Tibial nerve (tissue), 4 donors: ENCODE measurements around the gene RTP3. TPM values are rescaled to one million over a fixed set of nuclear protein-coding genes. Genes with fewer than 3 reads are reported as not detected.
"Not testable (repeated sequence)": the region's sequence is repeated elsewhere in the genome, so short reads cannot be mapped to it uniquely, and the experiment has no call there.

Source experiments
- DNase-seq, 2 donors: peaks; one replicate each; pipeline ENCODE4 v3.0.0-alpha.2; 2019; ENCODE audit warnings: low spot score in 2 of 2
- H3K27ac ChIP-seq, 4 donors: fragments of 200-600 bp; sonication (generic) in 3 of 4; one replicate each; pipeline ENCODE4 v1.5.1; 2017 to 2019; ENCODE audit warnings: mild to moderate bottlenecking in 1 of 4
- H3K27me3 ChIP-seq, 2 donors: fragments of 200-600 bp; sonication (generic) in 1 of 2; one replicate each; pipeline versions ENCODE4 v1.5.1 to v1.6.0; 2017 to 2019
- H3K36me3 ChIP-seq, 3 donors: fragments of 200-600 bp; sonication (generic); one replicate each; pipeline ENCODE4 v1.5.1; 2018 to 2019
- H3K4me1 ChIP-seq, 4 donors: fragments of 200-600 bp; sonication (generic) in 3 of 4; one replicate each; pipeline ENCODE4 v1.5.1; 2017 to 2019
- H3K4me3 ChIP-seq, 4 donors: fragments of 200-600 bp; sonication (generic) in 3 of 4; one replicate each; pipeline ENCODE4 v1.5.1; 2017 to 2019; ENCODE audit warnings: mild to moderate bottlenecking in 1 of 4, moderate library complexity in 1 of 4
- H3K9me3 ChIP-seq, 4 donors: fragments of 200-600 bp; sonication (generic) in 3 of 4; one replicate each; pipeline ENCODE4 v1.5.1; 2017 to 2019
- CTCF ChIP-seq, 5 experiments: fragments of 200-600 bp in 3 of 5; fragments of 450-650 bp in 2 of 5; sonication (generic) in 3 of 5; IDR thresholded peaks; one replicate each; pipeline ENCODE4 v1.5.1; 2016 to 2019; ENCODE audit warnings: antibody characterized with exemption in 5 of 5, mild to moderate bottlenecking in 3 of 5, moderate library complexity in 2 of 5
- EP300 ChIP-seq, 2 donors: sonication (generic); formaldehyde crosslinking; IDR thresholded peaks; one replicate each; pipeline ENCODE4 v1.6.1; 2017; ENCODE audit warnings: antibody characterized with exemption in 2 of 2, mild to moderate bottlenecking in 1 of 2
- POLR2A ChIP-seq, 2 donors: fragments of 450-650 bp; IDR thresholded peaks; one replicate each; pipeline ENCODE4 v1.6.1; 2017; ENCODE audit warnings: antibody characterized with exemption in 2 of 2, mild to moderate bottlenecking in 2 of 2, moderate library complexity in 2 of 2
- WGBS, 2 donors: methylation state at CpG; one replicate each; pipeline ENCODE4 v1.1.5; 2018; 5-methylcytosine and 5-hydroxymethylcytosine counted together
- total RNA-seq, 4 donors: library from RNA; depleted of rRNA; stranded (reverse); fragments of >200 nt; gene quantifications; one replicate each; pipeline ENCODE4 v1.1.0, GENCODE V29; 2016

RTP3 gene
- total RNA-seq, 4 donors from 2014 or later = not detected

DNA sequence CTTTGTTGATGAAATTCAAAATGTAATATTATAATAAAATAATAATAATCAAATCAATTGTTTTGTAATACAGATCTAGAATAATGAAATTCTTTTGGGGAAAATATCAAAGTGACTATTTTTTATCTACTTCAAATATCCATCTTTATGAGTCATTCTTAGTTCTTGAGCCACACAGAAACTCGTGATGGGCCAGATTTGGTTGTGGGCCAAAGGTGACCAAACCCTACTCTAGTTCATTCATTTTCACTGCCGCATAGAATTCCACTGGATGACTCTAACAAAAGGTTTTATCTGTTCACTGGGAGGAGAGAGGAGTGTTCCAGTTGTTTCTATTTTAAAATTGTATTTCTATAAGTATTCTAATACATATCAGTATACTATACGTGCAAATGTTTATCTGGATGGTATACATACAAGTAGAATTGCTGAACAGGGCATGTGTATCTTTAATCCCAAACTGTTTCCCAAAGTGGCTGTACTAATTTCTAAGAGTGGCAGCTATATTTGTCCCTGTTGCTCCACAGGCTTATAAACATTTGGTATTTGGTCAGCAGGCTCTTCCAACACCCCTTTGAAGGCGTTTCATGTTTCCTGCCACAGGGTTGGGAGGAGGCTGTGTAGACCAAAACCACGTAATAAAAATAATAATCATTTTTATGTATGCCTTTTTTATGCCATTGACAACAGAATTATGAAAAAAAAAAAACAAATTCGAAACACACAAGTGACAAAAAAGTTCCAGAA lies 7.3 kb upstream of the RTP3 start:
- no peak overlapping the region for H3K4me3 ChIP-seq
- no peaks in the 10 kb centered on the region for H3K9me3 ChIP-seq
- DNase-seq = no peak
- H3K27ac ChIP-seq = no peak overlapping the region
- 74% methylated on average over 6 of the region's 6 CpGs for WGBS, 2 donors
- no peak for TF ChIP-seq CTCF (IDR thresholded peaks at IDR 0.05)
- TF ChIP-seq EP300 (IDR thresholded peaks at IDR 0.05) = no peak
- no peak for TF ChIP-seq POLR2A (IDR thresholded peaks at IDR 0.05)
- H3K36me3 ChIP-seq = no peaks in the 10 kb centered on the region
- peaks cover 0 to 4% of the 10 kb centered on the region in 2 donors for H3K27me3 ChIP-seq
- peaks cover 0 to 6% (median 5%) of the 10 kb centered on the region in 4 donors for H3K4me1 ChIP-seq

GRCh38 chr3:46491089-46492070 lies 6.4 kb upstream of the RTP3 start:
- no peak for DNase-seq
- H3K36me3 ChIP-seq = no peaks in the 10 kb centered on the region
- H3K4me3 ChIP-seq = no peak overlapping the region
- TF ChIP-seq CTCF (IDR thresholded peaks at IDR 0.05) (no peak), EP300 (IDR thresholded peaks at IDR 0.05) (no peak), POLR2A (IDR thresholded peaks at IDR 0.05) (no peak)
- H3K27me3 ChIP-seq = peaks cover 0 to 4% of the 10 kb centered on the region in 2 donors
- H3K9me3 ChIP-seq = no peaks in the 10 kb centered on the region
- 71 to 75% methylated on average over 11 of the region's 11 CpGs for WGBS, 2 donors
- H3K4me1 ChIP-seq = peaks cover 0 to 6% (median 5%) of the 10 kb centered on the region in 4 donors
- H3K27ac ChIP-seq = no peak overlapping the region

DNA sequence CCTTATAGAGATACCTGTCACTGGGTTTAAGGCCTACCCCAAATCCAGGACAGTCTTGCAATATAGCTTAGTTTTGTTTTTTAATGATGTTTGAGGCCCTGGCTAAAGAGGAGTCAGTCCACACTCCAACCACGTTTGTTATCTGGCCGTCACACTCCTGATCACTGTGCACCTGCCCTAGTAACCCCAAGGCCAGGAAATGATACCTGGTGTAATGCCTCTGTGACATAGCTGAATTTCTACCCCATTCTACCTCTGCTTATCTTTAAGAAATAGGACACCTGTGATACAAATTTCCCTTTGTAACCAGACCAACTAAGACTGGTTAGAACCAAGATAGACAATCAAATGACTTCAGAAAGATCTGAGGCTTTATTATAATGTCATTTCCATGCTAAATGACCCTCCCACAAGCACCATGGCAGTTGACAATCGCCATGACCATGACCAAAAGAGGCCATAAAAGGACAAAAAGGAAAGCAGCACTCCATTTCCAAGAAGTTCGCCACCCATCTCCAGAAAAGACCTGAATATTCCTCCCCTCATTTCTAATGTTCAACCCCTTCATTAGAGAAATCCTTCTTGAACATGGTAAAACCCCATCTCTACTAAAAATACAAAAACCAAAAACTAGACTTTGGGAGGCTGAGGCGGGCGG lies 4.8 kb upstream of the RTP3 start:
- DNase-seq = no peak
- Histone ChIP-seq H3K9me3 (no peaks in the 10 kb centered on the region), H3K4me1 (peaks cover 0 to 6% (median 5%) of the 10 kb centered on the region in 4 donors), H3K27me3 (no peaks in the 10 kb centered on the region), H3K4me3 (no peak overlapping the region), H3K36me3 (no peaks in the 10 kb centered on the region), H3K27ac (no peak overlapping the region)
- TF ChIP-seq POLR2A (IDR thresholded peaks at IDR 0.05) (no peak), CTCF (IDR thresholded peaks at IDR 0.05) (no peak), EP300 (IDR thresholded peaks at IDR 0.05) (no peak)
- WGBS, 2 donors = 89 to 92% methylated on average over 6 of the region's 6 CpGs

GRCh38 chr3:46494491-46494890 lies 3.3 kb upstream of the RTP3 start:
- H3K4me3 ChIP-seq, DNase-seq, H3K4me1 ChIP-seq, H3K36me3 ChIP-seq, H3K27ac ChIP-seq, H3K27me3 ChIP-seq, H3K9me3 ChIP-seq: not testable (repeated sequence)
- WGBS, 2 donors = 97% methylated on average over 15 of the region's 33 CpGs; no CpG with 5 or more reads in 1 of the 2 donors

DNA sequence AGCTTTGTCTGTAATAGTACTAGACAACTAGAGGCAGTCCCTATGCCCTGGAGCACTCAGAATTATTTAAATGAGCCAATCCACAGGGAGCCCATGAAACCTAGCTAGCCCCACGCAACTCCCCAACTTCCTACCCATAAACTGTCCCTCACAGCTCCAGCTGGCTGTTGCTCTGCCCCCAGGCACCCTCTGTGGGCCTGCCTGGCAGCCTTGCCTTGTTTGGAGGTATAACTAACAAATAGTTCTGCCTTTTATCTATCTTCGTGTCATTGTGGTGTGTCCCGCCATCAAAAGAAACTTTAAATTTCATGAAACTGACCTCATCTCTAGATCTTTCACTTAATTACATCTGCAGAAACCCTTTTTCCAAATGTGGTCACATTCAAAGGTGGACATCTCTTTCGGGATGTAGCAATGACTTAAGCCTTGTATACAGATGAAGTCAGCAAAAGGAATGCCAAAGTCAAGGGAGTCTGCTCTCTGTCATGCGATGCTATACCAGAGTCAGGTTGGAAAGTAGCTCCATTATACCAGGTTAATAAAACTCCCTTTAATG lies 1.8 kb upstream of the RTP3 start:
- Histone ChIP-seq H3K4me3 (no peak overlapping the region), H3K27me3 (no peaks in the 10 kb centered on the region), H3K9me3 (no peaks in the 10 kb centered on the region), H3K4me1 (no peaks in the 10 kb centered on the region), H3K36me3 (no peaks in the 10 kb centered on the region), H3K27ac (no peak overlapping the region)
- TF ChIP-seq CTCF (IDR thresholded peaks at IDR 0.05) (no peak), EP300 (IDR thresholded peaks at IDR 0.05) (no peak), POLR2A (IDR thresholded peaks at IDR 0.05) (no peak)
- 83 to 88% methylated on average over 5 of the region's 5 CpGs for WGBS, 2 donors
- DNase-seq = no peak
